ENCODE measurements around the gene MNAT1.

DNA sequence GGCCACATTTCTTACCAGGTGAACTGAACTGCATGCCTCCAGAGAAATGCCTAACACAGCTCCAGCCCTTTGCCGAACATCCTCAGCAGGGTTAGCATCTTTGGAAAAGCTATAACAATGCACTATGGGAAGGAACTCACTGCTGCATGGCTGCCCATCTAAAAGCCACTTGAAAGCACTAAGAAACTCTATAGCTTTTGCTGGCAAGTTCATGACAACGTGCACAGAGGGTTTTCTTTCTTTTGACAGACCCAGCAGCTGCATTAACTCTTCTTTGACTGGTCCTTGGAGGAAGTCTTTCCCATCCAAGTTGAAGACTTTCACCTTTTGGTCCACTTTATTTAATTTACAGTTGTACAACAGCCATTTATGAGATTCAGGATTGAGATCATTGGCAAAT is 241.0 kb downstream of the MNAT1 start:
- TF ChIP-seq, protein P1, sequence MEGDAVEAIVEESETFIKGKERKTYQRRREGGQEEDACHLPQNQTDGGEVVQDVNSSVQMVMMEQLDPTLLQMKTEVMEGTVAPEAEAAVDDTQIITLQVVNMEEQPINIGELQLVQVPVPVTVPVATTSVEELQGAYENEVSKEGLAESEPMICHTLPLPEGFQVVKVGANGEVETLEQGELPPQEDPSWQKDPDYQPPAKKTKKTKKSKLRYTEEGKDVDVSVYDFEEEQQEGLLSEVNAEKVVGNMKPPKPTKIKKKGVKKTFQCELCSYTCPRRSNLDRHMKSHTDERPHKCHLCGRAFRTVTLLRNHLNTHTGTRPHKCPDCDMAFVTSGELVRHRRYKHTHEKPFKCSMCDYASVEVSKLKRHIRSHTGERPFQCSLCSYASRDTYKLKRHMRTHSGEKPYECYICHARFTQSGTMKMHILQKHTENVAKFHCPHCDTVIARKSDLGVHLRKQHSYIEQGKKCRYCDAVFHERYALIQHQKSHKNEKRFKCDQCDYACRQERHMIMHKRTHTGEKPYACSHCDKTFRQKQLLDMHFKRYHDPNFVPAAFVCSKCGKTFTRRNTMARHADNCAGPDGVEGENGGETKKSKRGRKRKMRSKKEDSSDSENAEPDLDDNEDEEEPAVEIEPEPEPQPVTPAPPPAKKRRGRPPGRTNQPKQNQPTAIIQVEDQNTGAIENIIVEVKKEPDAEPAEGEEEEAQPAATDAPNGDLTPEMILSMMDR (IDR thresholded peaks at IDR 0.05; ENCODE audit: poor library complexity) = no peak
- no peak for TF ChIP-seq EZH2 (IDR thresholded peaks at IDR 0.05; ENCODE audit: borderline replicate concordance)
- no peak for TF ChIP-seq EZH2phosphoT487 (IDR thresholded peaks at IDR 0.05; ENCODE audit: low read depth, severe bottlenecking, unreplicated experiment)

Data from hepatocyte (in vitro differentiated cells).